Measurements from ENCODE around the gene DPP4.

- TF ChIP-seq, protein P1, sequence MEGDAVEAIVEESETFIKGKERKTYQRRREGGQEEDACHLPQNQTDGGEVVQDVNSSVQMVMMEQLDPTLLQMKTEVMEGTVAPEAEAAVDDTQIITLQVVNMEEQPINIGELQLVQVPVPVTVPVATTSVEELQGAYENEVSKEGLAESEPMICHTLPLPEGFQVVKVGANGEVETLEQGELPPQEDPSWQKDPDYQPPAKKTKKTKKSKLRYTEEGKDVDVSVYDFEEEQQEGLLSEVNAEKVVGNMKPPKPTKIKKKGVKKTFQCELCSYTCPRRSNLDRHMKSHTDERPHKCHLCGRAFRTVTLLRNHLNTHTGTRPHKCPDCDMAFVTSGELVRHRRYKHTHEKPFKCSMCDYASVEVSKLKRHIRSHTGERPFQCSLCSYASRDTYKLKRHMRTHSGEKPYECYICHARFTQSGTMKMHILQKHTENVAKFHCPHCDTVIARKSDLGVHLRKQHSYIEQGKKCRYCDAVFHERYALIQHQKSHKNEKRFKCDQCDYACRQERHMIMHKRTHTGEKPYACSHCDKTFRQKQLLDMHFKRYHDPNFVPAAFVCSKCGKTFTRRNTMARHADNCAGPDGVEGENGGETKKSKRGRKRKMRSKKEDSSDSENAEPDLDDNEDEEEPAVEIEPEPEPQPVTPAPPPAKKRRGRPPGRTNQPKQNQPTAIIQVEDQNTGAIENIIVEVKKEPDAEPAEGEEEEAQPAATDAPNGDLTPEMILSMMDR (conservative IDR thresholded peaks at IDR 0.05; ENCODE audit: low read depth, low read length) = no peak
- TF ChIP-seq RFX5 (IDR thresholded peaks at IDR 0.05; ENCODE audit: low read depth, low read length) (no peak), POLR2A (IDR thresholded peaks at IDR 0.05; ENCODE audit: low read depth, low read length) (no peak)
Observed at GRCh38 chr2:161974461-161974860, 99.6 kb downstream of the DPP4 start.
